ENCODE data around the gene TP53. TPM values are rescaled to one million over a fixed set of nuclear protein-coding genes. Genes with fewer than 3 reads are reported as not detected.
"Not testable (repeated sequence)": the region's sequence is repeated elsewhere in the genome, so short reads cannot be mapped to it uniquely, and the experiment has no call there.

Gene TP53
- total RNA-seq, 4 donors from 2014 or later: 5.9 to 58.3 (median 30.7) TPM

DNA sequence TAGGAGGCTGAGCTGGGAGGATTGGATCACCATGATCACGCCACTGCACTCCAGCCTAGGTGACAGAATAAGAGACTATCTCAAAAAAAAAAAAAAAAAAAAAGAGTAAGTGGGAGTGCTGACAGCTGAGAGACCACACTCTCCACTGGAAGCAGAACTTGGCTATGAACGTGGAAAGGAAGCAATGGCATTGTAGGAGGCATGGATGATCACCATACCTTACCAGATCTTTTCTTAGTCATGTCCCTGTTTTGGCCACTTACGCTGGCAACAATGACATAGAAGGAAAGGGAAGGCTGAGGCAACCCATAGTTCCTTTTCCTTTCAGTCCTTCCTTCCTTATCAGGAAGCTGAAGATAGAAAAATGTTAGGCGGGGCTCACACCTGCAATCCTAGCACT is 40.3 kb downstream of the TP53 start:
- H3K4me3 ChIP-seq: no peak overlapping the region
- intact Hi-C loops (cut with DNase I; ENCODE audit: low total_unique reads): no loop called here
- no peak overlapping the region for H3K27ac ChIP-seq
- H3K27me3 ChIP-seq: no peaks in the 10 kb centered on the region
- DNase-seq: no peak
- no peaks in the 10 kb centered on the region for H3K36me3 ChIP-seq
- no peak for TF ChIP-seq POLR2A (IDR thresholded peaks at IDR 0.05)
- TF ChIP-seq, protein P1, sequence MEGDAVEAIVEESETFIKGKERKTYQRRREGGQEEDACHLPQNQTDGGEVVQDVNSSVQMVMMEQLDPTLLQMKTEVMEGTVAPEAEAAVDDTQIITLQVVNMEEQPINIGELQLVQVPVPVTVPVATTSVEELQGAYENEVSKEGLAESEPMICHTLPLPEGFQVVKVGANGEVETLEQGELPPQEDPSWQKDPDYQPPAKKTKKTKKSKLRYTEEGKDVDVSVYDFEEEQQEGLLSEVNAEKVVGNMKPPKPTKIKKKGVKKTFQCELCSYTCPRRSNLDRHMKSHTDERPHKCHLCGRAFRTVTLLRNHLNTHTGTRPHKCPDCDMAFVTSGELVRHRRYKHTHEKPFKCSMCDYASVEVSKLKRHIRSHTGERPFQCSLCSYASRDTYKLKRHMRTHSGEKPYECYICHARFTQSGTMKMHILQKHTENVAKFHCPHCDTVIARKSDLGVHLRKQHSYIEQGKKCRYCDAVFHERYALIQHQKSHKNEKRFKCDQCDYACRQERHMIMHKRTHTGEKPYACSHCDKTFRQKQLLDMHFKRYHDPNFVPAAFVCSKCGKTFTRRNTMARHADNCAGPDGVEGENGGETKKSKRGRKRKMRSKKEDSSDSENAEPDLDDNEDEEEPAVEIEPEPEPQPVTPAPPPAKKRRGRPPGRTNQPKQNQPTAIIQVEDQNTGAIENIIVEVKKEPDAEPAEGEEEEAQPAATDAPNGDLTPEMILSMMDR (IDR thresholded peaks at IDR 0.05): no peak
- no peaks in the 10 kb centered on the region for H3K9me3 ChIP-seq
- no peaks in the 10 kb centered on the region for H3K4me1 ChIP-seq

DNA sequence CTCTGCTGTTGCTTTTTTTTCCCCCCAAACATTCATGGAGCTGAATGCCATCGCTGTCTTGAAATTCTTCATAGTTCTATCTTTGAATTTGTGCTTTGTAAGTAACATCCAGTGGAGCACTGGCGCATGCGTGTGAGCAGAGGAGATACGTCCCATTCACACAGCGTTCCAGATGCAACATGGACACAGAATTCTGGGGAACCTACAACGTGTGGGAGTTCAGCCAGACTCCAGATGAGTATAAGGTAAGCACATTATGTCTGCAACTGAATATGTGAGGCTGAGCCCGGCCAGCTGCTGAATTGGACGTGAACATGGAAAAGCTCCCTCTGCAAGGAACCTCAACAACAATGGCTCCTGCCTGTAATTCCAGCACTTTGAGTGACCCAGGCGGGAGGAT is 40.8 kb downstream of the TP53 start:
- no peaks in the 10 kb centered on the region for H3K9me3 ChIP-seq
- H3K27ac ChIP-seq: no peak overlapping the region
- H3K36me3 ChIP-seq: no peaks in the 10 kb centered on the region
- no peak overlapping the region for H3K4me3 ChIP-seq
- DNase-seq: no peak
- no peaks in the 10 kb centered on the region for H3K4me1 ChIP-seq
- TF ChIP-seq POLR2A (IDR thresholded peaks at IDR 0.05): no peak
- TF ChIP-seq, protein P1 (IDR thresholded peaks at IDR 0.05): no peak
- H3K27me3 ChIP-seq: no peaks in the 10 kb centered on the region
- intact Hi-C loops (cut with DNase I; ENCODE audit: low total_unique reads): no loop called here

DNA sequence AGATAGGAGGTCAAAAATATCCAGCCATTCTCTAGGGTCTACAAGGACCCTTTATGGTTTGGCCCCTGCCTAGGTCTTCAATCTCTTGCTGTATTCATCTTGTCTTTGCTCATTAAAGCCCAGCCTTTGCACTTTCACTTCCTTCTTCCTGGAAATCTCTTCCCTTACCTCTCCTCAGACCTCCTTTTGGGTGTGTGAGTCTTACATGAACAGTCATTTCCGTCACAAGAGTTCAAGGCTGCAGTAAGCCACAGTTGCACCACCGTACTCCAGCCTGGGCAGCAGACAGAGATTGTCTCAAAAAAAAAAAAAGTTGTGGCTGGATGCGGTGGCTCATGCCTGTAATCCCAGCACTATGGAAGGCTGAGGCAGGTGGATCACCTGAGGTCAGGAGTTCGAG is 42.5 kb downstream of the TP53 start:
- no peak for DNase-seq
- H3K27me3 ChIP-seq: no peaks in the 10 kb centered on the region
- intact Hi-C loops (cut with DNase I; ENCODE audit: low total_unique reads): no loop called here

DNA sequence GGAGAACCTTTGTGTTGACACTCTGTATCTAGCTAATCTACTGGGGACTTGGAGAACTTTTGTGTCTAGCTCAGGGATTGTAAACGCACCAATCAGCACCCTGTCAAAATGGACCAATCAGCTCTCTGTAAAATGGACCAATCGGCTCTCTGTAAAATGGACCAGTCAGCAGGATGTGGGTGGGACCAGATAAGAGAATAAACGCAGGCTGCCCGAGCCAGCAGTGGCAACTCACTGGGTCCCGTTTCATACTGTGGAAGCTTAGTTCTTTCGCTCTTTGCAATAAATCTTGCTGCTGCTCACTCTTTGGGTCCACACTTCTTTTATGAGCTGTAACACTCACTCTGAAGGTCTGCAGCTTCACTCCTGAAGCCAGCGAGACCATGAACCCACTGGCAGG is 45.7 kb downstream of the TP53 start:
- H3K4me1 ChIP-seq; DNase-seq; H3K36me3 ChIP-seq; intact Hi-C loops (cut with DNase I; ENCODE audit: low total_unique reads); H3K27ac ChIP-seq; H3K4me3 ChIP-seq; H3K27me3 ChIP-seq; H3K9me3 ChIP-seq: not testable (repeated sequence)

More for the DNA sequence above, 42.5 kb downstream of the TP53 start:
- H3K4me1 ChIP-seq: no peaks in the 10 kb centered on the region
- no peak overlapping the region for H3K27ac ChIP-seq
- TF ChIP-seq, protein P1 (IDR thresholded peaks at IDR 0.05): no peak
- no peak for TF ChIP-seq POLR2A (IDR thresholded peaks at IDR 0.05)
- H3K36me3 ChIP-seq: no peaks in the 10 kb centered on the region
- H3K9me3 ChIP-seq: no peaks in the 10 kb centered on the region
- H3K4me3 ChIP-seq: no peak overlapping the region

DNA sequence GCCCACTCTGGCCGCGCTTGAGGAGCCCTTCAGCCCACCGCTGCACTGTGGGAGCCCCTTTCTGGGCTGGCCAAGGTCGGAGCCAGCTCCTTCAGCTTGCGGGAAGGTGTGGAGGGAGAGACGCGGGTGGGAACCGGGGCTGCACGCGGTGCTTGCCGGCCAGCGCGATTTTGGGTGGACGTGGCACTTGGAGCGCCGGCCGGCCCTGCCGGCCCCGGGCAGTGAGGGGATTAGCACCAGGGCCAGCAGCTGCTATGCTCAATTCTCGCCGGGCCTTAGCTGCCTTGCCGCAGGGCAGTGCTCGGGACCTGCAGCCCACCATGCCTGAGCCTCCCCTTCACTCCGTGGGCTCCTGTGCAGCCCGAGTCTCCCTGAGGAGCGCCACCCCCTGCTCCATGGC is 46.5 kb downstream of the TP53 start:
- Histone ChIP-seq H3K27ac (no peak overlapping the region), H3K36me3 (no peaks in the 10 kb centered on the region), H3K4me1 (no peaks in the 10 kb centered on the region), H3K4me3 (no peak overlapping the region), H3K9me3 (no peaks in the 10 kb centered on the region), H3K27me3 (no peaks in the 10 kb centered on the region)
- no peak for TF ChIP-seq POLR2A (IDR thresholded peaks at IDR 0.05)
- TF ChIP-seq, protein P1 (IDR thresholded peaks at IDR 0.05): no peak
- DNase-seq: no peak
- intact Hi-C loops (cut with DNase I; ENCODE audit: low total_unique reads): no loop called here

DNA sequence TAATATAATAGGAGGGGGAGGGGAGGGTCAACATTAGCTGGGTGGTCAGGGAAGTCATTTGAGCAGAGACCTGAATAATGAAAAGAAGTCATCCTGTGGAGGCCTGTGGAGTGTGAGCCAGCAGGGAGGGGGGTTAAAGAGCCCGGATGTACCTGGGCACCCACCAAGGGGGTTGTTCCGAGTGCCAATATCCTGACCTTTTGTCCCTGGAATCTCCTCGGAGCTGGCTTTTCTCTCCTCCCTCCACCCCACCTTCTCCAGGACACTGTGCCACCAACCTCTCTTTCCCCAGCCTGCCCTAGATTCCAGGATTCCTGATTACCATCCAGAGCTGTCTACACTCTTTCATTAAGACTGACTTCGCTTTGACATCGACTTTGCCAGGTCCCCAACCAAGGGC is 51.1 kb downstream of the TP53 start:
- Histone ChIP-seq H3K36me3 (no peaks in the 10 kb centered on the region), H3K27me3 (no peaks in the 10 kb centered on the region), H3K4me3 (no peak overlapping the region), H3K27ac (no peak overlapping the region), H3K4me1 (no peaks in the 10 kb centered on the region), H3K9me3 (no peaks in the 10 kb centered on the region)
- TF ChIP-seq POLR2A (IDR thresholded peaks at IDR 0.05): no peak
- TF ChIP-seq, protein P1 (IDR thresholded peaks at IDR 0.05): no peak
- intact Hi-C loops (cut with DNase I; ENCODE audit: low total_unique reads): no loop called here
- DNase-seq: no peak

Data from uterus (tissue), 4 donors.